Bronchial epithelial cell (primary cell): ENCODE measurements around the gene CYP8B1. TPM values are rescaled to one million over a fixed set of nuclear protein-coding genes. Genes with fewer than 3 reads are reported as not detected.

Source experiments
- DNase-seq: peaks from one replicate; pipeline ENCODE4 v3.0.0-alpha.2; 2010; ENCODE audit warnings: low read depth
- FAIRE-seq: peaks from 2 replicates; lab custom pipeline; 2011; peaks lifted over from hg19 to GRCh38; lab: Jason Lieb, UNC
- H3K27me3 ChIP-seq: 2 replicates; pipeline ENCODE4 v1.5.1; 2011; ENCODE audit warnings: low read length; ENCODE audit not compliant: control insufficient read depth, insufficient read depth
- H3K36me3 ChIP-seq: 2 replicates; pipeline ENCODE4 v1.5.1; 2011; ENCODE audit warnings: low read length; ENCODE audit not compliant: control insufficient read depth, insufficient read depth
- H3K4me3 ChIP-seq: 2 replicates; pipeline ENCODE4 v1.5.1; 2011; ENCODE audit warnings: mild to moderate bottlenecking, low read depth, low read length, control low read depth
- total RNA-seq: library from RNA; depleted of rRNA; stranded (reverse); fragments of >200 nt; gene quantifications from 2 replicates; pipeline ENCODE4 v1.2.1, GENCODE V29; 2014
- TF ChIP-seq, protein P1 (sequence below): IDR thresholded peaks from 2 replicates; pipeline ENCODE4 v1.5.1; 2011; ENCODE audit warnings: mild to moderate bottlenecking, moderate library complexity, low read length, control low read depth, inconsistent platforms; ENCODE audit not compliant: insufficient read depth, severe bottlenecking

The CYP8B1 gene
- total RNA-seq, 1 donor from 2014 or later, result not detected

DNA sequence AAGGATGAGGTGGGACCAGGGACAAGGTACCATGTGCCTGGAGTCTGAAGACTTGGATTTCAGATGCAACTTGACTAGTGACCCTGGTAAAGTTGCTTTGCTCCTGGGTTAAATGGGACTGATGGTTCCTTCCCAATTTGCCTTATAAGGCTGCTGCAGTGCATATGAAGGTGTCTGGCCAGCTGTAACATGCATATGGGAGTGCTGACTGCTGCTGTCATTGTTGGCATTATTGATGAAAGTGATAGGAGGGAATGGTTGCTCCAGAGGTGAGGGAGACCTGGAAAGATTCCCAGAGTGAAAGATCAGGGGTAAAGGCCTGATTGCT is 20.5 kb downstream of the CYP8B1 start:
- DNase-seq, result no peak
- H3K4me3 ChIP-seq, result no peak overlapping the region
- no peak for FAIRE-seq
- no peaks in the 10 kb centered on the region for H3K36me3 ChIP-seq
- H3K27me3 ChIP-seq, result peaks cover 5% of the 10 kb centered on the region
- TF ChIP-seq, protein P1, sequence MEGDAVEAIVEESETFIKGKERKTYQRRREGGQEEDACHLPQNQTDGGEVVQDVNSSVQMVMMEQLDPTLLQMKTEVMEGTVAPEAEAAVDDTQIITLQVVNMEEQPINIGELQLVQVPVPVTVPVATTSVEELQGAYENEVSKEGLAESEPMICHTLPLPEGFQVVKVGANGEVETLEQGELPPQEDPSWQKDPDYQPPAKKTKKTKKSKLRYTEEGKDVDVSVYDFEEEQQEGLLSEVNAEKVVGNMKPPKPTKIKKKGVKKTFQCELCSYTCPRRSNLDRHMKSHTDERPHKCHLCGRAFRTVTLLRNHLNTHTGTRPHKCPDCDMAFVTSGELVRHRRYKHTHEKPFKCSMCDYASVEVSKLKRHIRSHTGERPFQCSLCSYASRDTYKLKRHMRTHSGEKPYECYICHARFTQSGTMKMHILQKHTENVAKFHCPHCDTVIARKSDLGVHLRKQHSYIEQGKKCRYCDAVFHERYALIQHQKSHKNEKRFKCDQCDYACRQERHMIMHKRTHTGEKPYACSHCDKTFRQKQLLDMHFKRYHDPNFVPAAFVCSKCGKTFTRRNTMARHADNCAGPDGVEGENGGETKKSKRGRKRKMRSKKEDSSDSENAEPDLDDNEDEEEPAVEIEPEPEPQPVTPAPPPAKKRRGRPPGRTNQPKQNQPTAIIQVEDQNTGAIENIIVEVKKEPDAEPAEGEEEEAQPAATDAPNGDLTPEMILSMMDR, result no peak

DNA sequence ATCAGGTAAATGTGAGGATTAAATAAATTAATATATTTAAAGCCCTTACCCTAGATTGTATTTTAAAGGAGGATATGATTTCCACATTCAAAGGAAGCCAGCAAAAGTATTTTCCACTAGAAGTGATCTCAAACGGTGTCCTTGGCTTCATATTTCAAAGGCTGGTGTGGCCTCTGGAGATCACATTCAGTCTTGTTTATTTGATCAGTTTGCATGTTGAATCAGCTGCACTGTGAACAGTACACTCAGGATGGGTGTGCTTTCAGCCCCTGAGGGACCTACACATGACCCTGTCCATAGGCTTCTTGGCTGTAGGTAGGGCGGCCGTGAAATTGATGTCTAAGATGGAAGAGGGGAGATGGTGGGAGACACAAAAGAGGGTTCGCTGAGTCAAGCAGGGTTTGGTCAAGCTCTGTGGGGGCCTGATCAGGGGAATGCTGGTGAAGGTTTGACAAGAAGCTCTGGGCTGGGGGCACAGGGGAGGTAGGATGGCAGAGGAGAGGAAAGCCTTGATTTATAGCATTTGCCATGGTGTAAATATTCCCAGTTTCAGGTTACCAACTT is 21.9 kb downstream of the CYP8B1 start:
- no peak for FAIRE-seq

DNA sequence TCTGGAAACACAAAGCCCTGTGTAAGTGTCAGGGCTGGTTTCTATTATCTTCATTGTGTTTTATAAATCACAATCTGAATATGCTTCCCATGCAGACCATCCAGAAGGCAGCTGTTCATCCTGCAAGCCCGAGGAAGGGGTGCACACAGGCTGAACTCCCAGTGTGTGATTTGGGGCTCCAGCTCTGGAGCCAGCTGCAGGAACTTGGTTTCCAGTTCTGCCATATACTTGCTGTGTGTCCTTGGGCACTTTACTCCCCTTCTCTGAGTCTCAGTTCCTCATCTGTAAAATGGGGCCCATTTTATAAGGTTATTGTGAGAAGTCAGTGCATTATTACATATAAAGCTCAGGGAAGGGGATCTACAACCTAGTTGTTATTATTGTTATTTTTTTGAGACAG is 22.6 kb downstream of the CYP8B1 start:
- Histone ChIP-seq H3K27me3 (peaks cover 5% of the 10 kb centered on the region), H3K4me3 (no peak overlapping the region), H3K36me3 (no peaks in the 10 kb centered on the region)
- TF ChIP-seq, protein P1, result no peak
- DNase-seq, result no peak
- FAIRE-seq, result no peak

More for the DNA sequence above, 21.9 kb downstream of the CYP8B1 start:
- H3K27me3 ChIP-seq, result peaks cover 5% of the 10 kb centered on the region
- TF ChIP-seq, protein P1, result no peak
- H3K36me3 ChIP-seq, result no peaks in the 10 kb centered on the region
- no peak overlapping the region for H3K4me3 ChIP-seq
- DNase-seq, result no peak

DNA sequence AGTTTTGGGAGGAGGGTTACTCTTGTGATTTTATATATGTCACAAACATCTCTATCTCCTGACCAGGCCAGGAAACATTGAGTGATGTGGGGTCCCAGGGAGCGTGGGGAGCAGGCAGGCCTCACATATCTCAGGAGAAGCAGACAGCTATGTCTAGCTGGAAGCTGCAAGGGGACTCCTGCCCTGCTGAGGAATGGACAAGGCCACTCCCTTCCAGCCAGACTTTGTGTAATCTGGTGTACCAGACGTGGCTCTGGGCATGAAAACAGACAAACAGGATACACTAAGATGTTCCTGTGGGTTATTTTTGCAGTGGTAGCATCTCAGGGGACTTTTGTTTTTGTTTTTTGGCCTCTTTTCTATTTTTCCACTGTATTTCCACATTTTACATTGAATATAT is 23.2 kb downstream of the CYP8B1 start:
- Histone ChIP-seq H3K4me3 (no peak overlapping the region), H3K36me3 (no peaks in the 10 kb centered on the region), H3K27me3 (peaks cover 5% of the 10 kb centered on the region)
- TF ChIP-seq, protein P1, result no peak
- FAIRE-seq (no peak), DNase-seq (no peak)

DNA sequence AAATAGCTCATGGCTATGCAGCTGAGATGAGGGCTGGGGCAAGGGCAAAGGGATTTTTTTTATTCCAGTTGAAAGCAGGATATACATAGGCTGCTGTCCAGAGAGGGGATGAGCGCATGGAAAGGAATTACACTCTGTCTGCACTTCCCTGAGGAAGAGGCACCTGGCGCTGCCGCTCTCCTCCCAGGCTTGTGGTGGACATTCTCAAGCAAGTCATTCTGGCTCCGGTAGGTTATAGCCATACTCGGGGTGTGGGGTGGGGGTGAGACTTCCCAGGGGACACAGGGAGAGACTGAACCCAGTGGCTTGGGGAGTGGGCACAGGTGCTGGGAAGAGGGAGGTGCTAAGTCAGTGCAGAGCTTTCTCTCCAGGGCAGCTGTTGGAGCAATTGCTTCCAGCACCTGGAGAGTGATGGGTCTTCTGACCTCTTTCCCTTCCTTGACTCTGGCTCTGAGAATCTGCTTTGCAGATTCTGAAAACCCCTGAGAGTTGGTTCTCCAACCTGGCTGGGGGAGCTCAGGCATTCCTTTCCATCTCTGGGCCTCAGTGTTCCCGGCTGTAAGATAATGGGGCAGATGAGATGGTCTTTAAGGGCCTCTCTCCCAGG is 24.3 kb downstream of the CYP8B1 start:
- Histone ChIP-seq H3K36me3 (no peaks in the 10 kb centered on the region), H3K4me3 (no peak overlapping the region), H3K27me3 (peaks cover 5% of the 10 kb centered on the region)
- TF ChIP-seq, protein P1, result no peak
- peak; percentile 34 for DNase-seq
- FAIRE-seq, result no peak

DNA sequence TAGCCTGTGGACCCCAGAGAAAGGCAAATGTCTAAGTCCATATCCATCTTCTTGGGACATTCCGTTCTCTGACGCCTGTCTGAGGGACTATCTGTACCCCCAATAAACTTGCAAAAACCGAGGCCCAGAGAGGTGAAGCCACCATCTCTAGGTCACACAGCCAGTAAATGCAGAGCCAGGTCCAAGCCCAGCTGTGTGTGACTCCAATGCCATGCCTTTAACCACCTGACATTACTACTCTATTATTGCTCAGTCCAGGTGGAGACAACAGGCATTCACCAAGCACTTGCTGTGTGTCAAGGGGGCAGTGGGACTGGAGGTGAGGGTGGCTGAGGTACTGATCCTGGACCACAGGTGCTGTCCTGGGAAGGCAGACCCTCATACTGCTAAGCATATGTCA is 25.4 kb downstream of the CYP8B1 start:
- no peak for DNase-seq
- TF ChIP-seq, protein P1, result no peak
- no peak overlapping the region for H3K4me3 ChIP-seq
- FAIRE-seq, result no peak
- peaks cover under 1% of the 10 kb centered on the region for H3K27me3 ChIP-seq
- no peaks in the 10 kb centered on the region for H3K36me3 ChIP-seq
